Brain microvascular endothelial cell (primary cell): Measurements from ENCODE around the gene RGN.

Experiments
- DNase-seq: peaks from one replicate; pipeline ENCODE4 v3.0.0-alpha.2; 2020
- H3K27ac ChIP-seq: fragments of 250-450 bp; sonication (Bioruptor Pico); 2 replicates; pipeline ENCODE4 v1.5.1; 2020; ENCODE audit warnings: mild to moderate bottlenecking, moderate library complexity
- H3K27me3 ChIP-seq: fragments of 250-450 bp; sonication (Bioruptor Pico); replicated peaks from 2 replicates; pipeline ENCODE4 v1.5.1; 2020; ENCODE audit warnings: mild to moderate bottlenecking
- H3K36me3 ChIP-seq: fragments of 250-450 bp; sonication (Bioruptor Pico); replicated peaks from 2 replicates; pipeline ENCODE4 v1.5.1; 2020; ENCODE audit warnings: mild to moderate bottlenecking
- H3K4me3 ChIP-seq: 2 replicates; pipeline ENCODE4 v1.5.1; 2011; ENCODE audit warnings: low read depth, mild to moderate bottlenecking, control low read depth, low read length, moderate library complexity
- CTCF ChIP-seq: IDR thresholded peaks from 2 replicates; pipeline ENCODE4 v1.5.1; 2011; ENCODE audit warnings: low read depth, mild to moderate bottlenecking, moderate library complexity, low read length, control low read depth, inconsistent platforms; ENCODE audit errors: missing control alignments
- in situ Hi-C: cut with HindIII; loops from 2 replicates; pipeline ENCODE4 v1.10.0; 2017; ENCODE audit warnings: low sequenced_read_pairs, low pct_ligation_motif_present

Gene RGN

GRCh38 chrX:47078129-47079043 lies at the start of gene RGN:
RGN (plus strand) TSS chrX:47078443; CDS start chrX:47081145, 2,702 bp downstream.
- in situ Hi-C loops, result no loop called here
- H3K36me3 ChIP-seq, result no peaks in the 10 kb centered on the region
- no peak for DNase-seq
- H3K4me3 ChIP-seq, result peak within 1 kb of the TSS; percentile 38
- H3K27me3 ChIP-seq, result no peaks in the 10 kb centered on the region
- TF ChIP-seq CTCF, result no peak
- no peak within 1 kb of the TSS for H3K27ac ChIP-seq

- Histone ChIP-seq H3K27ac (no peak overlapping the region), H3K4me3 (no peak overlapping the region), H3K36me3 (no peaks in the 10 kb centered on the region), H3K27me3 (no peaks in the 10 kb centered on the region)
- TF ChIP-seq CTCF, result peak; percentile 31
- in situ Hi-C loops, result no loop called here
- peak; percentile 47 for DNase-seq
These were observed 47.9 kb upstream of the RGN start for GRCh38 chrX:47030339-47030738.

- in situ Hi-C loops, result no loop called here
- Histone ChIP-seq H3K4me3 (no peak overlapping the region), H3K27me3 (no peaks in the 10 kb centered on the region), H3K36me3 (no peaks in the 10 kb centered on the region), H3K27ac (no peak overlapping the region)
- no peak for TF ChIP-seq CTCF
- DNase-seq, result no peak
These were observed 30.3 kb upstream of the RGN start for GRCh38 chrX:47047989-47048388.

GRCh38 chrX:47059142-47059874 lies 18.9 kb upstream of the RGN start:
- H3K27ac ChIP-seq, result no peak overlapping the region
- H3K36me3 ChIP-seq, result no peaks in the 10 kb centered on the region
- no peaks in the 10 kb centered on the region for H3K27me3 ChIP-seq
- no peak for TF ChIP-seq CTCF
- in situ Hi-C loops, result no loop called here
- DNase-seq, result no peak
- no peak overlapping the region for H3K4me3 ChIP-seq

- no peak overlapping the region for H3K4me3 ChIP-seq
- no peak overlapping the region for H3K27ac ChIP-seq
- in situ Hi-C loops, result no loop called here
- no peak for DNase-seq
- no peak for TF ChIP-seq CTCF
- no peaks in the 10 kb centered on the region for H3K36me3 ChIP-seq
- no peaks in the 10 kb centered on the region for H3K27me3 ChIP-seq
These were observed 17.5 kb upstream of the RGN start for GRCh38 chrX:47060708-47061107.
